Endothelial cell of umbilical vein (primary cell): ENCODE data around the gene LGALS3BP. TPM values are rescaled to one million over a fixed set of nuclear protein-coding genes. Genes with fewer than 3 reads are reported as not detected.

Source experiments
- BruUV-seq: library from RNA; stranded (reverse); fragments of 400-500 nt; replicated peaks from 2 replicates; lab custom pipeline; 2021; lab: Mats Ljungman, UMichigan
- CTCF ChIA-PET: fragments of 300-600, 350-600 bp; sonication (Branson Sonifier 250); formaldehyde crosslinking; loops from one replicate; lab custom pipeline; 2021; ENCODE audit warnings: antibody characterized with exemption, inconsistent platforms; lab: Charles Lee
- POLR2A ChIA-PET: fragments of 300-600, 350-600 bp; sonication (Branson Sonifier 250); formaldehyde crosslinking; loops from one replicate; lab custom pipeline; 2021; ENCODE audit warnings: antibody characterized with exemption, inconsistent platforms; lab: Charles Lee
- DNase-seq: peaks from one replicate; pipeline ENCODE4 v3.0.0-alpha.2; 2011; ENCODE audit warnings: low read depth, low spot score
- FAIRE-seq: peaks from 2 replicates; lab custom pipeline; 2011; peaks lifted over from hg19 to GRCh38; lab: Jason Lieb, UNC
- H2AFZ ChIP-seq: 2 replicates; pipeline ENCODE4 v1.6.0; 2012; ENCODE audit warnings: low read depth, low read length, control low read depth, inconsistent platforms
- H3K27ac ChIP-seq: 2 replicates; pipeline ENCODE4 v1.5.1; 2011; ENCODE audit warnings: low read depth, mild to moderate bottlenecking, control low read depth, low read length, moderate library complexity; ENCODE audit not compliant: insufficient read depth
- H3K27me3 ChIP-seq, 2 experiments: 2 replicates each; pipeline versions ENCODE4 v1.6.0 to v1.6.1; 2011; ENCODE audit warnings: low read length in 2 of 2, mixed read lengths in 1 of 2; ENCODE audit not compliant: control insufficient read depth in 2 of 2, insufficient read depth in 2 of 2
- H3K36me3 ChIP-seq, 2 experiments: 2 replicates in 1 of 2; 3 replicates in 1 of 2; pipeline ENCODE4 v1.5.1; 2011; ENCODE audit warnings: low read length in 2 of 2, mild to moderate bottlenecking in 1 of 2, moderate library complexity in 1 of 2; ENCODE audit not compliant: control insufficient read depth in 2 of 2, insufficient read depth in 2 of 2; ENCODE audit errors: extremely low read depth in 1 of 2
- H3K4me1 ChIP-seq: 3 replicates; pipeline ENCODE4 v1.5.1; 2011; ENCODE audit warnings: mild to moderate bottlenecking, low read length; ENCODE audit not compliant: control insufficient read depth, insufficient read depth; ENCODE audit errors: extremely low read depth
- H3K4me2 ChIP-seq: 2 replicates; pipeline ENCODE4 v1.6.1; 2011; ENCODE audit warnings: low read length, control low read depth, mixed read lengths; ENCODE audit not compliant: insufficient read depth
- H3K4me3 ChIP-seq, 3 experiments: fragments of 200-600 bp in 1 of 3; sonication (generic), shearing (Covaris generic) in 1 of 3; replicated peaks in 1 of 3; 2 replicates each; pipeline ENCODE4 v1.5.1; 2011 to 2016; ENCODE audit warnings: control low read depth in 3 of 3, low read length in 3 of 3, mild to moderate bottlenecking in 2 of 3, inconsistent platforms in 1 of 3, low read depth in 1 of 3, moderate library complexity in 1 of 3; ENCODE audit not compliant: insufficient read depth in 1 of 3
- H3K79me2 ChIP-seq: 2 replicates; pipeline ENCODE4 v1.6.0; 2012; ENCODE audit warnings: low read length, inconsistent platforms; ENCODE audit not compliant: control insufficient read depth, insufficient read depth
- H3K9ac ChIP-seq: replicated peaks from 2 replicates; pipeline ENCODE3; 2011; ENCODE audit warnings: low read length, control low read depth; ENCODE audit not compliant: insufficient read depth; ENCODE audit errors: extremely low read depth
- H3K9me1 ChIP-seq: replicated peaks from 3 replicates; pipeline ENCODE4 v1.6.0; 2011; ENCODE audit warnings: mild to moderate bottlenecking, low read length; ENCODE audit not compliant: control insufficient read depth, insufficient read depth; ENCODE audit errors: extremely low read depth
- H3K9me3 ChIP-seq: replicated peaks from 2 replicates; pipeline ENCODE4 v1.5.1; 2012; ENCODE audit warnings: low read length, inconsistent platforms; ENCODE audit not compliant: control insufficient read depth, insufficient read depth
- H4K20me1 ChIP-seq: replicated peaks from 2 replicates; pipeline ENCODE3; 2011; ENCODE audit warnings: mild to moderate bottlenecking, low read length; ENCODE audit not compliant: control insufficient read depth, insufficient read depth; ENCODE audit errors: extremely low read depth
- EZH2 ChIP-seq: IDR thresholded peaks from 2 replicates; pipeline ENCODE4 v1.6.1; 2012; ENCODE audit warnings: borderline replicate concordance, low read depth, mild to moderate bottlenecking, moderate library complexity, low read length, inconsistent platforms; ENCODE audit not compliant: severe bottlenecking
- FOS ChIP-seq: IDR thresholded peaks from 2 replicates; pipeline ENCODE4 v1.6.1; 2011; ENCODE audit warnings: mild to moderate bottlenecking, low read length, moderate library complexity, borderline replicate concordance; ENCODE audit not compliant: insufficient read depth
- GATA2 ChIP-seq: IDR thresholded peaks from 2 replicates; pipeline ENCODE4 v1.7.0; 2011; ENCODE audit warnings: low read depth, mild to moderate bottlenecking, moderate library complexity, mixed read lengths, low read length; ENCODE audit not compliant: insufficient read length, insufficient read depth
- JUN ChIP-seq: IDR thresholded peaks from 2 replicates; pipeline ENCODE4 v1.6.1; 2011; ENCODE audit warnings: borderline replicate concordance, low read depth; ENCODE audit not compliant: insufficient read length, insufficient read depth
- MYC ChIP-seq: IDR thresholded peaks from one replicate; pipeline ENCODE4 v1.6.1; 2011; ENCODE audit warnings: mild to moderate bottlenecking, low read depth, low read length
- POLR2A ChIP-seq: IDR thresholded peaks from 2 replicates; pipeline ENCODE4 v1.6.1; 2012; ENCODE audit warnings: low read depth, mild to moderate bottlenecking, control low read depth, low read length
- POLR2AphosphoS5 ChIP-seq: IDR thresholded peaks from 2 replicates; pipeline ENCODE4 v1.6.1; 2012; ENCODE audit warnings: low read depth, mild to moderate bottlenecking, control low read depth, low read length, moderate library complexity; ENCODE audit not compliant: insufficient read depth
- dilution Hi-C: fragments of 300-500 bp; cut with MboI; formaldehyde crosslinking; loops from one replicate; pipeline ENCODE4 v1.15.0; 2019; ENCODE audit warnings: low sequenced_read_pairs; ENCODE audit not compliant: extremely low pct_ligation_motif_present
- intact Hi-C: fragments of 100-400 bp; cut with micrococcal nuclease; formaldehyde crosslinking; loops from one replicate; pipeline ENCODE4 v1.10.0; 2022
- polyA plus RNA-seq, 4 experiments: library from polyadenylated mRNA; depleted of rRNA in 3 of 4; stranded (reverse) in 3 of 4; unstranded in 1 of 4; fragments of >200 nt; gene quantifications; 2 replicates each; pipeline versions ENCODE4 v1.2.1 to v1.2.3, GENCODE V29; 2011 to 2012; ENCODE audit warnings: missing spikeins in 1 of 4
- total RNA-seq: library from RNA; stranded (reverse); gene quantifications from 2 replicates; pipeline ENCODE4 v1.2.3, GENCODE V29; 2021
- TF ChIP-seq, protein P1 (sequence below): IDR thresholded peaks from 2 replicates; pipeline ENCODE4 v1.6.1; 2011; ENCODE audit not compliant: insufficient read depth, insufficient read length
- TF ChIP-seq, protein P2 (sequence below), 2 donors: IDR thresholded peaks; 1 replicate in 1 of 2; 2 replicates in 1 of 2; pipeline ENCODE4 v1.5.1; 2011; ENCODE audit warnings: low read length in 2 of 2, mild to moderate bottlenecking in 2 of 2, moderate library complexity in 2 of 2, control low read depth in 1 of 2, inconsistent platforms in 1 of 2, low read depth in 1 of 2; ENCODE audit not compliant: insufficient read depth in 1 of 2; ENCODE audit errors: extremely low read depth in 1 of 2

The LGALS3BP gene
- total and polyA plus RNA-seq, 2 donors (not counting 3 experiments of a cell fraction or from before 2014, with no cell fraction given) = 0.77 to 1.3 TPM

DNA sequence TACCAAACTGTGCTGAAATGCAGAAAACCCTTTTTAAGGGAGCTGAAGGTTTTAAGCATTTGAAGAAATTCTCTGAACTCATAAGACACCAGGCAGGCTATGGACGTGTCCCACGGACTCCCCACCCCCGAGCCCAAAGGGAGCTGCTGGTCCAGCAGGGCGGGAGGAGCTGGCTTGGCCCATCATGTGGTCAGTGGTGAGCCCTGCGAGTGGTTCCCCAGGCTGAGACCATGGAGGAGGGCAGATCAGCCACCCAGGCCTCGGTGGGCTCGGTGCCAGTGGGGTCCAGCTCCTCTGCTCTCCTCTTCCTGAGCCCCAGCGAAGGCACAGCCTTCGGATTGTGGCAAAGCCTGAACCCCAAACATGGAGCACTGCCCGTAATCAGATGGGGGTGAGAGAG lies 27.0 kb downstream of the LGALS3BP start:
- ChIA-PET CTCF (interaction anchor here (0.9 to 3.2 kb wide), 5 partner anchors 10 to 87 kb away, joined by 3 to 12 read pairs (median 5); no protein-coding TSS in a partner anchor), POLR2A (no interaction called here)
- no peaks in the 10 kb centered on the region for H3K36me3 ChIP-seq
- TF ChIP-seq, protein P1, sequence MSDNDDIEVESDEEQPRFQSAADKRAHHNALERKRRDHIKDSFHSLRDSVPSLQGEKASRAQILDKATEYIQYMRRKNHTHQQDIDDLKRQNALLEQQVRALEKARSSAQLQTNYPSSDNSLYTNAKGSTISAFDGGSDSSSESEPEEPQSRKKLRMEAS = no peak
- no peak for TF ChIP-seq GATA2
- TF ChIP-seq EZH2 = no peak
- TF ChIP-seq POLR2AphosphoS5 = no peak
- TF ChIP-seq JUN = no peak
- no peak for TF ChIP-seq FOS
- TF ChIP-seq, protein P2, sequence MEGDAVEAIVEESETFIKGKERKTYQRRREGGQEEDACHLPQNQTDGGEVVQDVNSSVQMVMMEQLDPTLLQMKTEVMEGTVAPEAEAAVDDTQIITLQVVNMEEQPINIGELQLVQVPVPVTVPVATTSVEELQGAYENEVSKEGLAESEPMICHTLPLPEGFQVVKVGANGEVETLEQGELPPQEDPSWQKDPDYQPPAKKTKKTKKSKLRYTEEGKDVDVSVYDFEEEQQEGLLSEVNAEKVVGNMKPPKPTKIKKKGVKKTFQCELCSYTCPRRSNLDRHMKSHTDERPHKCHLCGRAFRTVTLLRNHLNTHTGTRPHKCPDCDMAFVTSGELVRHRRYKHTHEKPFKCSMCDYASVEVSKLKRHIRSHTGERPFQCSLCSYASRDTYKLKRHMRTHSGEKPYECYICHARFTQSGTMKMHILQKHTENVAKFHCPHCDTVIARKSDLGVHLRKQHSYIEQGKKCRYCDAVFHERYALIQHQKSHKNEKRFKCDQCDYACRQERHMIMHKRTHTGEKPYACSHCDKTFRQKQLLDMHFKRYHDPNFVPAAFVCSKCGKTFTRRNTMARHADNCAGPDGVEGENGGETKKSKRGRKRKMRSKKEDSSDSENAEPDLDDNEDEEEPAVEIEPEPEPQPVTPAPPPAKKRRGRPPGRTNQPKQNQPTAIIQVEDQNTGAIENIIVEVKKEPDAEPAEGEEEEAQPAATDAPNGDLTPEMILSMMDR (IDR thresholded peaks at IDR 0.05; ENCODE audit: extremely low read depth in 1 of 2, insufficient read depth in 1 of 2, low read depth in 1 of 2, low read length in 2 of 2) = no peak
- no peak for TF ChIP-seq MYC
- TF ChIP-seq POLR2A = no peak
- H3K79me2 ChIP-seq = no peaks in the 10 kb centered on the region
- no peak overlapping the region for H3K4me2 ChIP-seq
- H3K9me1 ChIP-seq = no peaks in the 10 kb centered on the region
- H3K9me3 ChIP-seq = no peaks in the 10 kb centered on the region
- intact Hi-C loops = no loop called here
- H3K4me1 ChIP-seq = no peaks in the 10 kb centered on the region
- no peaks in the 10 kb centered on the region for H3K27me3 ChIP-seq
- no peak overlapping the region for H3K9ac ChIP-seq
- dilution Hi-C loops = no loop called here
- FAIRE-seq (no peak), DNase-seq (no peak)
- no peak overlapping the region for H3K27ac ChIP-seq
- no peaks in the 10 kb centered on the region for H4K20me1 ChIP-seq
- no peak overlapping the region for H3K4me3 ChIP-seq
- no TSS peak for BruUV-seq
- H2AFZ ChIP-seq = no peak overlapping the region
